Measurements from ENCODE around the gene TNK2.

TNK2 gene

GRCh38 chr3:195853036-195853435 is 55.3 kb downstream of the TNK2 start:
- no peak overlapping the region for H3K27ac ChIP-seq (ENCODE audit: extremely low read depth, low read depth, low read length)
- CTCF ChIA-PET: interaction anchor here (0.6 to 2.1 kb wide), 5 partner anchors 17 to 295 kb away, joined by 3 to 6 read pairs (median 4); partner anchors contain the start of gene TNK2
- no peak for TF ChIP-seq TCF7L2 (IDR thresholded peaks at IDR 0.05; ENCODE audit: borderline replicate concordance, low read depth, low read length)
- TF ChIP-seq ZNF274 (IDR thresholded peaks at IDR 0.05; ENCODE audit: low read length): no peak
- no peak for TF ChIP-seq ZNF274 (tag by site-specific recombination; IDR thresholded peaks at IDR 0.05; ENCODE audit: borderline replicate concordance)
- POLR2A ChIA-PET: no interaction called here
- H3K4me1 ChIP-seq (ENCODE audit: control insufficient read depth, insufficient read depth, low read length): no peaks in the 10 kb centered on the region
- H3K4me3 ChIP-seq (ENCODE audit: low read depth, low read length): no peak overlapping the region
- H3K36me3 ChIP-seq (ENCODE audit: control insufficient read depth in 2 of 2, insufficient read depth in 1 of 2, low read length in 2 of 2): no peaks in the 10 kb centered on the region
- H3K9me3 ChIP-seq (ENCODE audit: control insufficient read depth, insufficient read depth, low read depth, low read length): no peaks in the 10 kb centered on the region

- no peak overlapping the region for H3K4me3 ChIP-seq (ENCODE audit: low read depth, low read length)
- no peaks in the 10 kb centered on the region for H3K9me3 ChIP-seq (ENCODE audit: control insufficient read depth, insufficient read depth, low read depth, low read length)
- ChIA-PET POLR2A (no interaction called here), CTCF (interaction anchor here (0.6 to 2.9 kb wide), 36 partner anchors 8 to 580 kb away, joined by 3 to 11 read pairs (median 4); partner anchors contain the start of genes PPP1R2 and XXYLT1)
- H3K4me1 ChIP-seq (ENCODE audit: control insufficient read depth, insufficient read depth, low read length): no peaks in the 10 kb centered on the region
- no peaks in the 10 kb centered on the region for H3K36me3 ChIP-seq (ENCODE audit: control insufficient read depth in 2 of 2, insufficient read depth in 1 of 2, low read length in 2 of 2)
- no peak overlapping the region for H3K27ac ChIP-seq (ENCODE audit: extremely low read depth, low read depth, low read length)
- 0 out of 2 replicates have a peak, but pooled peaks have one; percentile 24 for TF ChIP-seq ZNF146 (tag by site-specific recombination; IDR thresholded peaks at IDR 0.05)
- TF ChIP-seq INSM2 (tag by site-specific recombination; IDR thresholded peaks at IDR 0.05): peak; percentile 22; the same call in 1 of the 2 replicates
- TF ChIP-seq CTCF (tag by site-specific recombination; IDR thresholded peaks at IDR 0.05): peak; percentile 95
- TF ChIP-seq ZNF280D (tag by site-specific recombination; IDR thresholded peaks at IDR 0.05): 0 out of 2 replicates have a peak, but pooled peaks have one; percentile 25
- TF ChIP-seq ZNF514 (tag by site-specific recombination; IDR thresholded peaks at IDR 0.05): no peak
- TF ChIP-seq ZNF660 (tag by site-specific recombination; IDR thresholded peaks at IDR 0.05): peak; percentile 96
- TF ChIP-seq ZBTB7A (tag by site-specific recombination; IDR thresholded peaks at IDR 0.05; ENCODE audit: low read depth): 0 out of 2 replicates have a peak, but pooled peaks have one; percentile 37
- 0 out of 2 replicates have a peak, but pooled peaks have one; percentile 32 for TF ChIP-seq ZBTB48 (tag by site-specific recombination; IDR thresholded peaks at IDR 0.05)
- no peak for TF ChIP-seq ZSCAN4 (tag by site-specific recombination; IDR thresholded peaks at IDR 0.05)
- TF ChIP-seq ZSCAN30 (tag by site-specific recombination; IDR thresholded peaks at IDR 0.05): peak; percentile 86; the same call in 1 of the 2 replicates
- peak; percentile 65 for TF ChIP-seq ZEB2 (tag by site-specific recombination; IDR thresholded peaks at IDR 0.05)
- TF ChIP-seq ZNF610 (tag by site-specific recombination; IDR thresholded peaks at IDR 0.05; ENCODE audit: borderline replicate concordance): no peak
- peak; percentile 81; the same call in 1 of the 2 replicates for TF ChIP-seq ZFP37 (tag by site-specific recombination; IDR thresholded peaks at IDR 0.05)
- peak; percentile 16 for TF ChIP-seq ZBTB26 (tag by site-specific recombination; optimal IDR thresholded peaks at IDR 0.05)
- TF ChIP-seq KLF8 (tag by site-specific recombination; IDR thresholded peaks at IDR 0.05): peak; percentile 29; the same call in 1 of the 2 replicates
- TF ChIP-seq ZNF391 (tag by site-specific recombination; IDR thresholded peaks at IDR 0.05; ENCODE audit: borderline replicate concordance, low read depth): peak; percentile 26; the same call in 1 of the 2 replicates
- no peak for TF ChIP-seq GLI2 (tag by site-specific recombination; IDR thresholded peaks at IDR 0.05; ENCODE audit: borderline replicate concordance, low read depth)
- peak; percentile 55; the same call in 1 of the 2 replicates for TF ChIP-seq ZFP69B (tag by site-specific recombination; IDR thresholded peaks at IDR 0.05)
- TF ChIP-seq ZNF501 (tag by site-specific recombination; IDR thresholded peaks at IDR 0.05): peak; percentile 73; the same call in 1 of the 2 replicates
- TF ChIP-seq ZNF558 (tag by site-specific recombination; IDR thresholded peaks at IDR 0.05): no peak
- peak; percentile 28 for TF ChIP-seq ZNF335 (tag by site-specific recombination; conservative IDR thresholded peaks at IDR 0.05)
- 0 out of 2 replicates have a peak, but pooled peaks have one; percentile 39 for TF ChIP-seq ZBTB8A (tag by site-specific recombination; IDR thresholded peaks at IDR 0.05)
Measured at GRCh38 chr3:195850857-195851543, 57.4 kb downstream of the TNK2 start.

Data from HEK293 (cell line).